H1 (cell line): ENCODE results near the gene C1QA.

Experiments
- CTBP2 ChIP-seq: IDR thresholded peaks from 2 replicates; pipeline ENCODE4 v1.7.0; 2011; ENCODE audit warnings: borderline replicate concordance, mild to moderate bottlenecking, moderate library complexity, mixed read lengths, low read length; ENCODE audit not compliant: insufficient read depth, insufficient read length
- EP300 ChIP-seq, 2 experiments: IDR thresholded peaks; 1 replicate in 1 of 2; 2 replicates in 1 of 2; pipeline ENCODE4 v1.6.1; 2011 to 2012; ENCODE audit warnings: low read depth in 2 of 2, low read length in 2 of 2, mild to moderate bottlenecking in 2 of 2, borderline replicate concordance in 1 of 2, inconsistent platforms in 1 of 2, moderate library complexity in 1 of 2
- RAD21 ChIP-seq, 2 experiments: IDR thresholded peaks in 1 of 2; conservative IDR thresholded peaks in 1 of 2; 2 replicates each; pipeline ENCODE4 v1.6.1; 2011; ENCODE audit warnings: low read depth in 2 of 2, low read length in 2 of 2, improper control_type of control experiment in 1 of 2, inconsistent platforms in 1 of 2, mild to moderate bottlenecking in 1 of 2, moderate library complexity in 1 of 2
- TCF12 ChIP-seq: IDR thresholded peaks from 2 replicates; pipeline ENCODE4 v1.6.1; 2011; ENCODE audit warnings: low read depth, mild to moderate bottlenecking, low read length
- TF ChIP-seq, protein P1 (sequence below), 3 experiments: IDR thresholded peaks; 1 replicate in 2 of 3; 2 replicates in 1 of 3; pipeline versions ENCODE4 v1.5.1 to v1.6.1; 2011; ENCODE audit warnings: low read length in 3 of 3, mild to moderate bottlenecking in 3 of 3, inconsistent platforms in 2 of 3, low read depth in 1 of 3, moderate library complexity in 1 of 3; ENCODE audit not compliant: insufficient read depth in 1 of 3; ENCODE audit errors: control extremely low read depth in 1 of 3

DNA sequence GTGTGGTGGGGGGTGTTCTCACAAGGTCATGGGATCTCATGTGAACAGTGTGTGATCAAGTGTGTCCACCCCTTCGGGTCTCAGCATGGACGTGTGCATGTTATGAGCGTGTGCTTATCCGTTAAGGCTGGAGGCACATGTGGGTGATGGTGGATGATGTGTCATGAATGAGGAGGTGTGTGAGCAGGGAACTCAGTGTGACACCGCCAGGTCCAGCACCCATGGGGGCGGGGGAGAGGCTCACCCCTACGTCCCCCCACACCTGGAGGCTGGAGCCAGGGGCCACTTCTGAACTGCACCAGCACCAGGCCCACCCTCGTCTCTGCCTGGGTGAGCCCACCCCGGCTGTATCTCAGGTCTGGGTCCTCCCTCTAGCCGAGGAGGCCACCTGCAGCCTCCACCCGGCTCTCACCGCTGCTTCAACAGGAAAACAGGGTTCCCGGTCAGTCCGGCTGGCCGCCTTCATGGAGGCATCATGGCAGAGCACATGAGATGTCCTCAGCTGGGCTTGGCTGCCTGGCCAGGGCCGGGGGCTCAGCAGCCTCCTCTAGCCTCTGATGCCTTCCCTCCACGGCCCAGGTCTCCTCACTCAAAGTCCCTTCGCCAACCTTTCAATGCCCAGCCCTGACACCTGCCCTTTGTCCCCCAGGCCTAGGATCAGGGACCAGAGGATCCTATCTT is 34.2 kb upstream of the C1QA start:
- TF ChIP-seq TCF12 (no peak), EP300 (IDR thresholded peaks at IDR 0.05; ENCODE audit: borderline replicate concordance in 1 of 2, low read depth in 2 of 2, low read length in 2 of 2) (no peak), RAD21 (IDR thresholded peaks at IDR 0.05 in 1 of 2, conservative IDR thresholded peaks at IDR 0.05 in 1 of 2; ENCODE audit: low read depth in 2 of 2, low read length in 2 of 2) (no peak), CTBP2 (no peak)
- TF ChIP-seq, protein P1, sequence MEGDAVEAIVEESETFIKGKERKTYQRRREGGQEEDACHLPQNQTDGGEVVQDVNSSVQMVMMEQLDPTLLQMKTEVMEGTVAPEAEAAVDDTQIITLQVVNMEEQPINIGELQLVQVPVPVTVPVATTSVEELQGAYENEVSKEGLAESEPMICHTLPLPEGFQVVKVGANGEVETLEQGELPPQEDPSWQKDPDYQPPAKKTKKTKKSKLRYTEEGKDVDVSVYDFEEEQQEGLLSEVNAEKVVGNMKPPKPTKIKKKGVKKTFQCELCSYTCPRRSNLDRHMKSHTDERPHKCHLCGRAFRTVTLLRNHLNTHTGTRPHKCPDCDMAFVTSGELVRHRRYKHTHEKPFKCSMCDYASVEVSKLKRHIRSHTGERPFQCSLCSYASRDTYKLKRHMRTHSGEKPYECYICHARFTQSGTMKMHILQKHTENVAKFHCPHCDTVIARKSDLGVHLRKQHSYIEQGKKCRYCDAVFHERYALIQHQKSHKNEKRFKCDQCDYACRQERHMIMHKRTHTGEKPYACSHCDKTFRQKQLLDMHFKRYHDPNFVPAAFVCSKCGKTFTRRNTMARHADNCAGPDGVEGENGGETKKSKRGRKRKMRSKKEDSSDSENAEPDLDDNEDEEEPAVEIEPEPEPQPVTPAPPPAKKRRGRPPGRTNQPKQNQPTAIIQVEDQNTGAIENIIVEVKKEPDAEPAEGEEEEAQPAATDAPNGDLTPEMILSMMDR (IDR thresholded peaks at IDR 0.05; ENCODE audit: control extremely low read depth in 1 of 3, insufficient read depth in 1 of 3, low read depth in 1 of 3, low read length in 3 of 3) = no peak
